ENCODE measurements around the gene ADAM33. TPM values are rescaled to one million over a fixed set of nuclear protein-coding genes. Genes with fewer than 3 reads are reported as not detected.

ADAM33 gene
- total RNA-seq, 1 experiment from 2014 or later: not detected

GRCh38 chr20:3647473-3647872 is 34.3 kb downstream of the ADAM33 start:
- BruUV-seq (replicated peaks): no TSS peak
- Mint-ChIP-seq H3K4me3 (ENCODE audit: unreplicated experiment) (no peak overlapping the region), H3K36me3 (ENCODE audit: insufficient read depth, unreplicated experiment) (peaks cover 39% of the 10 kb centered on the region), H3K27ac (ENCODE audit: low read depth, unreplicated experiment) (no peak overlapping the region), H3K9me3 (ENCODE audit: unreplicated experiment) (no peaks in the 10 kb centered on the region), H3K4me1 (ENCODE audit: insufficient read depth, unreplicated experiment) (no peaks in the 10 kb centered on the region), H3K27me3 (ENCODE audit: insufficient read depth, unreplicated experiment) (no peaks in the 10 kb centered on the region)
- no peak for DNase-seq (ENCODE audit: unreplicated experiment)
- POLR2A ChIA-PET: no interaction called here
- CTCF ChIA-PET: interaction anchor here (0.7 kb wide), 1 partner anchor 285 kb away, joined by 3 read pairs; no protein-coding TSS in a partner anchor
- no peak for TF ChIP-seq CTCF (IDR thresholded peaks at IDR 0.05; ENCODE audit: unreplicated experiment)
- intact Hi-C loops (cut with micrococcal nuclease): no loop called here

- Mint-ChIP-seq H3K4me3 (ENCODE audit: unreplicated experiment) (no peak overlapping the region), H3K9me3 (ENCODE audit: unreplicated experiment) (no peaks in the 10 kb centered on the region), H3K27me3 (ENCODE audit: insufficient read depth, unreplicated experiment) (no peaks in the 10 kb centered on the region), H3K4me1 (ENCODE audit: insufficient read depth, unreplicated experiment) (no peaks in the 10 kb centered on the region), H3K27ac (ENCODE audit: low read depth, unreplicated experiment) (no peak overlapping the region), H3K36me3 (ENCODE audit: insufficient read depth, unreplicated experiment) (peaks cover 47% of the 10 kb centered on the region)
- BruUV-seq (replicated peaks): no TSS peak
- intact Hi-C loops (cut with micrococcal nuclease): no loop called here
- ChIA-PET POLR2A (interaction anchor here (0.8 kb wide), 1 partner anchor 10 kb away, joined by 5 read pairs; no protein-coding TSS in a partner anchor), CTCF (interaction anchor here (1.4 kb wide), 1 partner anchor 30 kb away, joined by 9 read pairs; no protein-coding TSS in a partner anchor)
- no peak for TF ChIP-seq CTCF (IDR thresholded peaks at IDR 0.05; ENCODE audit: unreplicated experiment)
- DNase-seq (ENCODE audit: unreplicated experiment): no peak
Observed at GRCh38 chr20:3646651-3647050, 35.2 kb downstream of the ADAM33 start.

GRCh38 chr20:3646067-3646440 is 35.8 kb downstream of the ADAM33 start:
- Mint-ChIP-seq H3K27me3 (ENCODE audit: insufficient read depth, unreplicated experiment) (no peaks in the 10 kb centered on the region), H3K9me3 (ENCODE audit: unreplicated experiment) (peaks cover 2% of the 10 kb centered on the region), H3K36me3 (ENCODE audit: insufficient read depth, unreplicated experiment) (peaks cover 47% of the 10 kb centered on the region), H3K27ac (ENCODE audit: low read depth, unreplicated experiment) (no peak overlapping the region), H3K4me1 (ENCODE audit: insufficient read depth, unreplicated experiment) (no peaks in the 10 kb centered on the region), H3K4me3 (ENCODE audit: unreplicated experiment) (no peak overlapping the region)
- no TSS peak for BruUV-seq (replicated peaks)
- POLR2A ChIA-PET: interaction anchor here (0.8 kb wide), 1 partner anchor 11 kb away, joined by 5 read pairs; no protein-coding TSS in a partner anchor
- CTCF ChIA-PET: interaction anchor here (1.0 to 1.4 kb wide), 2 partner anchors 31 kb away, joined by 4 to 9 read pairs; no protein-coding TSS in a partner anchor
- no peak for DNase-seq (ENCODE audit: unreplicated experiment)
- intact Hi-C loops (cut with micrococcal nuclease): no loop called here
- TF ChIP-seq CTCF (IDR thresholded peaks at IDR 0.05; ENCODE audit: unreplicated experiment): no peak

- ChIA-PET CTCF (interaction anchor here (1.0 to 1.4 kb wide), 2 partner anchors 30 to 31 kb away, joined by 4 to 9 read pairs; no protein-coding TSS in a partner anchor), POLR2A (no interaction called here)
- Mint-ChIP-seq H3K27me3 (ENCODE audit: insufficient read depth, unreplicated experiment) (no peaks in the 10 kb centered on the region), H3K9me3 (ENCODE audit: unreplicated experiment) (peaks cover 7% of the 10 kb centered on the region), H3K4me3 (ENCODE audit: unreplicated experiment) (no peak overlapping the region), H3K36me3 (ENCODE audit: insufficient read depth, unreplicated experiment) (peaks cover 51% of the 10 kb centered on the region), H3K27ac (ENCODE audit: low read depth, unreplicated experiment) (no peak overlapping the region), H3K4me1 (ENCODE audit: insufficient read depth, unreplicated experiment) (no peaks in the 10 kb centered on the region)
- TF ChIP-seq CTCF (IDR thresholded peaks at IDR 0.05; ENCODE audit: unreplicated experiment): no peak
- intact Hi-C loops (cut with micrococcal nuclease): no loop called here
- no peak for DNase-seq (ENCODE audit: unreplicated experiment)
- no TSS peak for BruUV-seq (replicated peaks)
Observed at GRCh38 chr20:3645309-3646066, 36.3 kb downstream of the ADAM33 start.

Measured in MCF 10A (cell line).